ENCODE data around the gene KREMEN2. TPM values are rescaled to one million over a fixed set of nuclear protein-coding genes. Genes with fewer than 3 reads are reported as not detected.

The KREMEN2 gene
- total and polyA plus RNA-seq, 2 of the 13 experiments (the other 11 are each of a cell fraction or from before 2014, with no cell fraction given) = 0.48 to 1.2 TPM

DNA sequence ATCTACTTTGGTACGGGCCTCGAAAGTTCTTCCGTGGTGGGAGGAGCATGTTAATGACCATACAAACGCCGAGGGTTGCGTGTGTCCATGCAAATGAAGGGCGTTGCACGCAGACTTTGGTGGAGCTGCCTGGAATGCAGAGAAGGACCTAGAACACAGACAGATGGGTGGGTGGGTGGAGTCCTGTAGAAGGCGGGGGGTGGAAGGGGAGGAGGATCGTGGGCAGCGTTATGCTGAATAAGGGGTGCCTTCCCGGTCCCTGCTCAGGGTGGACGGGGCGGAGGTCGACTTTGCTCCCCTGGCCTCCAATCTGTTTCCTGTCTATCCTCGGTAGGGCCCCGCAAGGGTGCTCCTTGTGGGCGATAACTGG lies 4.3 kb downstream of the KREMEN2 start:
- Histone ChIP-seq H3K4me1 (ENCODE audit: insufficient read depth, low read length) (peaks cover 17% of the 10 kb centered on the region), H3K36me3 (replicated peaks in 1 of 2; ENCODE audit: control insufficient read depth in 1 of 2, insufficient read depth in 2 of 2, low read length in 2 of 2) (no peaks in the 10 kb centered on the region), H3K4me3 (replicated peaks in 1 of 3; ENCODE audit: insufficient read depth in 1 of 3, low read depth in 2 of 3, low read length in 3 of 3) (peak overlapping the region; percentile 86 to 91 (median 91)), H3K27ac (ENCODE audit: extremely low read length, insufficient read depth, low read length) (peak overlapping the region; percentile 73), H2AFZ (ENCODE audit: low read length) (no peak overlapping the region), H4K20me1 (ENCODE audit: insufficient read depth, low read length) (no peaks in the 10 kb centered on the region), H3K4me2 (ENCODE audit: low read depth, low read length) (peak overlapping the region; percentile 82), H3K9me3 (ENCODE audit: low read length) (no peaks in the 10 kb centered on the region), H3K9ac (ENCODE audit: insufficient read depth, low read depth, low read length) (peak overlapping the region; percentile 53), H3K27me3 (ENCODE audit: control insufficient read depth in 1 of 2, insufficient read depth in 2 of 2, low read length in 2 of 2) (no peaks in the 10 kb centered on the region; a peak in 2 of 5 replicates), H3K79me2 (ENCODE audit: insufficient read depth, low read length) (peaks cover 8% of the 10 kb centered on the region)
- ChIA-PET CTCF (ENCODE audit: low intra/inter-chr PET ratio, low total read pairs) (no interaction called here), POLR2A (interaction anchor here (0.6 to 2.4 kb wide), 4 partner anchors 13 to 115 kb away, joined by 3 to 17 read pairs (median 4); partner anchors contain the start of gene TNFRSF12A)
- no TSS peak for BruUV-seq (replicated peaks)
- DNase-seq (ENCODE audit: low spot score) = no peak
- no peak for FAIRE-seq
- in situ Hi-C loops (cut with HindIII; ENCODE audit: extremely low pct_ligation_motif_present, low pct_unique_long_range_greater_than_20kb) (no loop called here), intact Hi-C loops (cut with micrococcal nuclease; ENCODE audit: unreplicated experiment) (no loop called here)
- no peak for TF ChIP-seq PLRG1 (conservative IDR thresholded peaks at IDR 0.05)
- no peak for TF ChIP-seq HNRNPK (IDR thresholded peaks at IDR 0.05; ENCODE audit: low read depth, low read length, poor library complexity, severe bottlenecking)
- TF ChIP-seq KMT2A (CRISPR knock-in tag; IDR thresholded peaks at IDR 0.05) = no peak
- no peak for TF ChIP-seq ZSCAN22 (CRISPR knock-in tag; IDR thresholded peaks at IDR 0.05)
- TF ChIP-seq, protein P1, sequence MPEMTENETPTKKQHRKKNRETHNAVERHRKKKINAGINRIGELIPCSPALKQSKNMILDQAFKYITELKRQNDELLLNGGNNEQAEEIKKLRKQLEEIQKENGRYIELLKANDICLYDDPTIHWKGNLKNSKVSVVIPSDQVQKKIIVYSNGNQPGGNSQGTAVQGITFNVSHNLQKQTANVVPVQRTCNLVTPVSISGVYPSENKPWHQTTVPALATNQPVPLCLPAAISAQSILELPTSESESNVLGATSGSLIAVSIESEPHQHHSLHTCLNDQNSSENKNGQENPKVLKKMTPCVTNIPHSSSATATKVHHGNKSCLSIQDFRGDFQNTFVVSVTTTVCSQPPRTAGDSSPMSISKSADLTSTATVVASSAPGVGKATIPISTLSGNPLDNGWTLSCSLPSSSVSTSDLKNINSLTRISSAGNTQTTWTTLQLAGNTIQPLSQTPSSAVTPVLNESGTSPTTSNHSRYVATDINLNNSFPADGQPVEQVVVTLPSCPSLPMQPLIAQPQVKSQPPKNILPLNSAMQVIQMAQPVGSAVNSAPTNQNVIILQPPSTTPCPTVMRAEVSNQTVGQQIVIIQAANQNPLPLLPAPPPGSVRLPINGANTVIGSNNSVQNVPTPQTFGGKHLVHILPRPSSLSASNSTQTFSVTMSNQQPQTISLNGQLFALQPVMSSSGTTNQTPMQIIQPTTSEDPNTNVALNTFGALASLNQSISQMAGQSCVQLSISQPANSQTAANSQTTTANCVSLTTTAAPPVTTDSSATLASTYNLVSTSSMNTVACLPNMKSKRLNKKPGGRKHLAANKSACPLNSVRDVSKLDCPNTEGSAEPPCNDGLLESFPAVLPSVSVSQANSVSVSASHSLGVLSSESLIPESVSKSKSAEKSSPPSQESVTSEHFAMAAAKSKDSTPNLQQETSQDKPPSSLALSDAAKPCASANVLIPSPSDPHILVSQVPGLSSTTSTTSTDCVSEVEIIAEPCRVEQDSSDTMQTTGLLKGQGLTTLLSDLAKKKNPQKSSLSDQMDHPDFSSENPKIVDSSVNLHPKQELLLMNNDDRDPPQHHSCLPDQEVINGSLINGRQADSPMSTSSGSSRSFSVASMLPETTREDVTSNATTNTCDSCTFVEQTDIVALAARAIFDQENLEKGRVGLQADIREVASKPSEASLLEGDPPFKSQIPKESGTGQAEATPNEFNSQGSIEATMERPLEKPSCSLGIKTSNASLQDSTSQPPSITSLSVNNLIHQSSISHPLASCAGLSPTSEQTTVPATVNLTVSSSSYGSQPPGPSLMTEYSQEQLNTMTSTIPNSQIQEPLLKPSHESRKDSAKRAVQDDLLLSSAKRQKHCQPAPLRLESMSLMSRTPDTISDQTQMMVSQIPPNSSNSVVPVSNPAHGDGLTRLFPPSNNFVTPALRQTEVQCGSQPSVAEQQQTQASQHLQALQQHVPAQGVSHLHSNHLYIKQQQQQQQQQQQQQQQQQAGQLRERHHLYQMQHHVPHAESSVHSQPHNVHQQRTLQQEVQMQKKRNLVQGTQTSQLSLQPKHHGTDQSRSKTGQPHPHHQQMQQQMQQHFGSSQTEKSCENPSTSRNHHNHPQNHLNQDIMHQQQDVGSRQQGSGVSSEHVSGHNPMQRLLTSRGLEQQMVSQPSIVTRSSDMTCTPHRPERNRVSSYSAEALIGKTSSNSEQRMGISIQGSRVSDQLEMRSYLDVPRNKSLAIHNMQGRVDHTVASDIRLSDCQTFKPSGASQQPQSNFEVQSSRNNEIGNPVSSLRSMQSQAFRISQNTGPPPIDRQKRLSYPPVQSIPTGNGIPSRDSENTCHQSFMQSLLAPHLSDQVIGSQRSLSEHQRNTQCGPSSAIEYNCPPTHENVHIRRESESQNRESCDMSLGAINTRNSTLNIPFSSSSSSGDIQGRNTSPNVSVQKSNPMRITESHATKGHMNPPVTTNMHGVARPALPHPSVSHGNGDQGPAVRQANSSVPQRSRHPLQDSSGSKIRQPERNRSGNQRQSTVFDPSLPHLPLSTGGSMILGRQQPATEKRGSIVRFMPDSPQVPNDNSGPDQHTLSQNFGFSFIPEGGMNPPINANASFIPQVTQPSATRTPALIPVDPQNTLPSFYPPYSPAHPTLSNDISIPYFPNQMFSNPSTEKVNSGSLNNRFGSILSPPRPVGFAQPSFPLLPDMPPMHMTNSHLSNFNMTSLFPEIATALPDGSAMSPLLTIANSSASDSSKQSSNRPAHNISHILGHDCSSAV (CRISPR knock-in tag; IDR thresholded peaks at IDR 0.05; ENCODE audit: borderline replicate concordance) = no peak
- TF ChIP-seq ZNF33B (CRISPR knock-in tag; IDR thresholded peaks at IDR 0.05) = no peak
- TF ChIP-seq RCOR2 (CRISPR knock-in tag; IDR thresholded peaks at IDR 0.05) = no peak
- TF ChIP-seq, protein P2, sequence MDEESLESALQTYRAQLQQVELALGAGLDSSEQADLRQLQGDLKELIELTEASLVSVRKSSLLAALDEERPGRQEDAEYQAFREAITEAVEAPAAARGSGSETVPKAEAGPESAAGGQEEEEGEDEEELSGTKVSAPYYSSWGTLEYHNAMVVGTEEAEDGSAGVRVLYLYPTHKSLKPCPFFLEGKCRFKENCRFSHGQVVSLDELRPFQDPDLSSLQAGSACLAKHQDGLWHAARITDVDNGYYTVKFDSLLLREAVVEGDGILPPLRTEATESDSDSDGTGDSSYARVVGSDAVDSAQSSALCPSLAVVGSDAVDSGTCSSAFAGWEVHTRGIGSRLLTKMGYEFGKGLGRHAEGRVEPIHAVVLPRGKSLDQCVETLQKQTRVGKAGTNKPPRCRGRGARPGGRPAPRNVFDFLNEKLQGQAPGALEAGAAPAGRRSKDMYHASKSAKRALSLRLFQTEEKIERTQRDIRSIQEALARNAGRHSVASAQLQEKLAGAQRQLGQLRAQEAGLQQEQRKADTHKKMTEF (CRISPR knock-in tag; IDR thresholded peaks at IDR 0.05) = no peak
- TF ChIP-seq ARNTL (CRISPR knock-in tag; IDR thresholded peaks at IDR 0.05) = no peak
- no peak for TF ChIP-seq ZNF367 (CRISPR knock-in tag; IDR thresholded peaks at IDR 0.05; ENCODE audit: borderline replicate concordance)
- no peak for TF ChIP-seq KDM4B (CRISPR knock-in tag; IDR thresholded peaks at IDR 0.05)
- ATAC-seq = no peak
- 26% methylated on average over 10 of the region's 18 CpGs for WGBS (ENCODE audit: low lambda C conversion rate)

Data from HepG2 (cell line).